ENCODE results near the gene MYO1D. TPM values are rescaled to one million over a fixed set of nuclear protein-coding genes. Genes with fewer than 3 reads are reported as not detected.
"Not testable (repeated sequence)": the region's sequence is repeated elsewhere in the genome, so short reads cannot be mapped to it uniquely, and the experiment has no call there.

Gene MYO1D
- total RNA-seq, 2 donors from 2014 or later, result 162 to 201 TPM

DNA sequence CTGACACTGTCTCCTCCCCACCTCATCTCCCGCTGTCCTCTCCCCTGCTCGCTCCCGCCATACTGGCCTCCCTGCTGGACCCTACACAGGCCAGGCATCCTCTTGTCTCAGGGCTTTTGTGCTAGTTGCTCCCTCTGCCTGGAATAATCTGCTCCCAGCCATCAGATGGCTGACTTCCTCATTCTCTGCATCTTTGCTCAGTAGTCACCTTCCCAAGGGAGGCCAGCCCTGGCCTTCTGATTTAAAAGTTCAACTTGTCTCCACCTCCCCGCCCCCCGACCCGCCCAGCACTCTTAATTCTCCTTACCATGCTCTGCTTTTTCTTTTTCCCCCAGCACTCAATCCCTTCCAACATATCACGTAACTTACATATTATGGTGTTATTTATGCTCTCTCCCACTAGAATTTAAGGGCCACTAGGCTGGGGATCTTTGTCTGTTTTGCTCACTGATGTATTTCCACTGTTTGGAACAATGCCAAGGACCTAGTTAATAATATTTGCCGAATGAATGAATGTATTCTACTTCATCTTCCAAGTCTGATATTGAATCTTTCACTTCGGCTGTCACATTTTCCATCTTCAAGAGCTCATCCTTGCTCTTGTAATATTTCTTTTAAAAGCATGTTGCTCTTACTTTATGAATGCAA is 211.9 kb downstream of the MYO1D start:
- no peak for DNase-seq (ENCODE audit: low spot score)
- intact Hi-C loops (cut with DNase I), result no loop called here

DNA sequence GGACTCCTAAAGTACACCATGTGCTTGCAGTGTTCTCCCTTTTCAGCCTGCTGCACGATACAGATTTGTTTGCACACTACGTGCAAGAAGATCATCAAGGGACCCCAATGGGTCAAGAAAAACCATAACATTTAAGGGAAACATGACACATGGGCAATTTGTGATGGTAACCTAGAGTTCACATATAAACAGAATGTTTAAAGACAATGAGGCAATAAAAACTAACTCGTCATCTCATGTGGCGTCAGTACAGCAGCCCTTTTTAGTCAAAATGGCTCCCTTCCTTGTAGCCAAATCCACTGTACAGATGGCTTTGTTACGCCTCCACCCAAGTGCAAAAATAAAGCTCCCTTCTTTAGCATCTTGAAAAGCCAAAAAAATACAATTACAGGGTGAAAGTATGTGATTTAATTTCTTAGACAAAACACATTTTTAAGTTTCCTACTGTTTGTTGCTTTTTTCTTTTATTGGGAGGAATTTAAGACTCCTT is 216.4 kb downstream of the MYO1D start:
- intact Hi-C loops (cut with DNase I), result no loop called here
- no peak for DNase-seq (ENCODE audit: low spot score)

DNA sequence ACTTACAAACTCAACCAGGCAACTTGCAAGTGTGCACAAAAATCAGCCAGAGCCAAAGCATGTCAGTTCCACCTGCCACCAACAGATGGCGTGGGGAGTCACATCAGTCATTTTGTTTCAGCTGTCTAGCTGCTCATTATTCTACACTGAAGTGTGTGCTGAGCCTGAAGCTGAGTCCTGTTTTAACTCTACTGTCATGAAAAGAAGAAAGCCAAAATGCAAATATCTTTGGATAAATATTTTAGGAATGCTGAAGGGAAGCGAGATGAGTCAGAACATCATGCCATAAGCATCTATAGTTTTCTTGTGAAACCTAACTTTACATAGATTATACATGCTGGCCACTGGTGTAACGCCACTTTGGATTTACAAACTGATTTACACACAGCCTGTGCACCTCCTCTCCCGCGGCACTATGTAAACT is 217.5 kb downstream of the MYO1D start:
- intact Hi-C loops (cut with DNase I), result no loop called here
- DNase-seq (ENCODE audit: low spot score), result peak; percentile 82

DNA sequence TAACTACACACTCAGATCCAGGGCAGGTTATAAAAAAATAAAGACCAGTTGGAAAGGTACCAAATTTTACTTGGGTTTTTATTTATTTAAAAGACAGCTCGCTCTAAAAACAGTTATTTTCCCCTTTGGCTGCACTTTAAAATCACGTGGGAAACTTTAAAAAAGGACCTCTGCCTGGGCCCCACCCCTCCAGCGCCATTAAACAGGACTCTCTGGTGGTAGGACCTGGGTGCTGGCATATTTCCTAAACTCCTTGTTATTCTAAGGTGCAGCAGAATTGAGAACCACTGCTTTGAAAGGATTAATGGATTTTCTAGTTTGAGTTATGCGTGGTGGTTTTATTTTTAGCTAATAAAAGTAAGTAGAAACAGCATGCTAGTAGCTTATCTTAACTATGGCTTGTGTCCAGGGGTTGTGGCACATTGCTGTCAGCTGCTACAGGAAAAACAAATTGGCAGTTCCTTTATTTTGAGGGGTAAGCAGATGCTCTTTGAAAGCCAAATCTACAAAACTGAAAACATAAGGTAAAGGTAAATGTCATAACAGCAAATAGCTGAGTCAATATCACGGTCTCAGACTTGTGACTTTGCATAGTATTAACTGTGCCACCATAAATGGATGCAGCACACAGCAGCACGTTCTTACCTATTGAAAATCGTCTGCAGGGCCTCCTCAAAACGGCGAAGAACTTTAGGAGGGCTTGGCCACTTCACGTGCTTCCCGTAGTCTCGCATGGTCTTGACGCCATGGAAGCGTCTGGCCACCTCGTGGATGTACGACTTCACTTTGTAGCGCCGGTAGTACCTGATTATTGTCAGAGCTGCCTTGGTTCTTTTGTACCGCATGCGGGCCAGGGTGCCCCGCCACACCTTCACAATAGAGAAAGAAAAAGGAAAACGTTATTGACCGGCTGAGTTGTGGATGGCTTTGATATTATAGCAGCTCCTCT is 218.2 kb downstream of the MYO1D start:
- no peak for DNase-seq (ENCODE audit: low spot score)
- intact Hi-C loops (cut with DNase I), result no loop called here

DNA sequence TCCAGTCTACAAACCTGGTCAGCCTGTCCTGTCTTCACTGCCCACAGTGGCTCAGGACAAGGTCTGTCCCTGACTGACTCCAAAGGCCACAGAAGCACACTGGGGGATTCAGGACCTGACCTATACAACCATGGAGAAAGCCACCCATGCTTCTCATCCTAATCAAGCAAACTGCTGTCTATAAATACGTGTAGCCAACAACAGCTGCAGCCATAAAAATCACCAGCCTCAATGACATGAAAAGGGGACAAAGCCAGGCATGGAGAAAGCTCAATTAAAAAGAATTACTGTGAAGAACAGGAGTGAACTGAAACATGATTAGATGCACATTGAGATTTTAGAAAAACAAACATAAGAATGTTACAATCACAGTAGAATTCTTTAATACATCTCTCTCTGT is 220.0 kb downstream of the MYO1D start:
- intact Hi-C loops (cut with DNase I), result no loop called here
- no peak for DNase-seq (ENCODE audit: low spot score)

DNA sequence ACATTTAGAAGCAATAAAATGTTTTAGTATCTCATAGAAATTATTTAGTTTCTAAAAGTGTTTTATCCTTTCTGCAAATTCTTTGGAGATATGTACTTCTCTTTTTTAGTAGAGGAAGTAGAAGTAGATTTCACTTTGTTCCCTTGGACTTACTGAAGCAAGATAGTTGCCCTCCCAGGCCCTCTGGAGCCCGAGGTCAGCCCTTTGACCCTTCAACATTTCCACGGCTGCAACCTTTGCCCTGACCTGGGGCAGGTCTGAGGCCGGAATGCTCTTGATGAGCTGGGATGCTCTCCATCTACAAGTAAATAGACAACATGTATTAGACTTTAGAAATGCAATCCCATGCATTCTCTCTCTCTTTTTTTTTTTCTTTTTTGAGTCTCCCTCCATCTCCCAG is 222.6 kb downstream of the MYO1D start:
- DNase-seq (ENCODE audit: low spot score), result no peak
- intact Hi-C loops (cut with DNase I), result no loop called here

DNA sequence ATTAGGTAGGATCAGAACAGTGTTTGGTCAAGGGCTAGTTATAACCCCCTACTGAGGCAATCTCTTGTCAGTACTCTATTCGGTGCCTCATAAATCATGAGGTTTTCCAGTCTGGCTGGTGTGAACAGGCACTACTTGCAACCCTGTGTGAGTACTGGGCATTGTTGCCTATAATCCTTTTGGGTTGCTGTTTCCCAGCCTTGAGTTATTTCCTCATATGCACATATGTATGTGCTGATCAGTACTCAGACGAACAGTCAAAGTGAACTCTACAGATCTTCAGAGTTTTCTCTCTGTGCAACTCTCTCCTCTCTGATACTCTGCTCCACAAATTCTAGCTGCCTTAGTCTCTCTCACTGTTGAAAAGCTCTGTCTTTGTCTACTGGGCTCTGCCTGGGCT is 225.8 kb downstream of the MYO1D start:
- no peak for DNase-seq (ENCODE audit: low spot score)
- intact Hi-C loops (cut with DNase I), result no loop called here

DNA sequence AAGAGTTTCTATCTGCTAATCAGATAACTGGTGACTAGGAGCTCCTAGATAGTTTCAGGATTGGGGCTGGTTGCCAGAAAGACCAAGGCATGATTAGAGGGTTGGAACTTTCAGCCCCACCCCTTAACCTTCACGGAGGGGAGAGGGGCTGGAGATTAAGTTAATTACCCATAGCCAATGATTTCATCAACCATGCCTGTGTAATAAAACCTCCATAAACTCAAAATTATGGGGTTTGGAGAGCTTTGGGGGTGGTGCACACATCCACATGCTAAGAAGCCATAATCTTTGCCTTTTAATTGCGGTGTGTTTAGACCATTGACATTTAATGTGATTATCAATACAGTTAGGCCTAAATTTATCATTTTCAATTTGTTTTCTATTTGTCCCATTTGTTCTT is 228.5 kb downstream of the MYO1D start:
- intact Hi-C loops (cut with DNase I), result no loop called here

DNA sequence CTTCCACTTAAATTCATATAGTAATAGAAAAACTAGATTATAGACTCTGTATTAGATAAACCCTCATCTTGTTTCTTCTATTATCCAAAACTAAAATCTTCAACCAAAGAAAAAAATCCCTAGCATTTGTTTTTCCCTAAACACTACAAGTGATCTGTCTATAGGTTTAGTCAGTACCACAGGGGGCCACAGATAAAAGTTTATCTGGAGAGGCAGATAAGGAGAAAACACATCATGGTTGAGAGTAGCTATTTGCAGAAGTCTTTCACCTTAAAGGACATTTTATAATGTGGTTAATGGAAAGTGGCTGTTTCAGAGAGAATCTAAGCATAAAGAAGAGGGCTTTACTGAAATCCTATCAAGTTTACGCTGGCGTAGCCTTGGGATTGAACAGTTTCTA is 230.0 kb downstream of the MYO1D start:
- intact Hi-C loops (cut with DNase I), result no loop called here

More for the DNA sequence above, 228.5 kb downstream of the MYO1D start:
- no peak for DNase-seq (ENCODE audit: low spot score)

DNA sequence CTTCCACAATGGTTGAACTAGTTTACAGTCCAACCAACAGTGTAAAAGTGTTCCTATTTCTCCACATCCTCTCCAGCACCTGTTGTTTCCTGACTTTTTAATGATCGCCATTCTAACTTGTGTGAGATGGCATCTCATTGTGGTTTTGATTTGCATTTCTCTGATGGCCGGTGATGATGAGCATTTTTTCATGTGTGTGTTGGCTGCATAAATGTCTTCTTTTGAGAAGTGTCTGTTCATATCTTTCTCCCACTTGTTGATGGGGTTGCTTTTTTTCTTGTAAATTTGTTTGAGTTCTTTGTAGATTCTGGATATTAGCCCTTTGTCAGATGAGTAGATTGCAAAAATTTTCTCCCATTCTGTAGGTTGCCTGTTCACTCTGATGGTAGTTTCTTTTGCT is 235.4 kb downstream of the MYO1D start:
- intact Hi-C loops (cut with DNase I); DNase-seq (ENCODE audit: low spot score): not testable (repeated sequence)

More for the DNA sequence above, 230.0 kb downstream of the MYO1D start:
- no peak for DNase-seq (ENCODE audit: low spot score)

DNA sequence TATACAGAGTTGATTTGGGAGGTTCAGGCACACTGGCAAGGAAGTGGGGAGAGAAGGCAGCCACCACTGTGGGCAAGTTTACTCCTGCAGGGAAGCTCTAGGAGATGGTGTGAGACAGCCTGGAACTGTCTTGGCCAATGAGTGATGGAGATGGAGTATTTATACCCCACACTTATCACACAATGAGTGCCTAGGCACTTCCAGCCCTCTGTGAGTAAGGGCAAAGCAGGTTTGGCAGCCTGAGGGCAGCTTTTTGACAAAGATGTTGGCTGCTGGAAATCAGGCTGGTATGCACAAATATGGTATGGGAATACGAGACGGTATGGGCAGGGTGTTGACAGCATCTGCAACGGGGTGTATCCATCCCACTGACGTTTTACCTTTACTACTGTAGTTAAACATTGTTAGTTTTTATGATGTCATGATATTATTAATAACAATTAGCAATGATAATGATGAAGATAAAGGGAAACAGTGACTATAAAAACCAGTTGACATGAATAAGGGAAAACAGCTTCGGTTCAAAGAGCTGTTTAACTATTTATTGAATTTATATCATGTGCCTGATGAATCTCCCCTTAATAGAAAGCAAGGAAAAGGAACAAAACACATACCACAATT is 240.2 kb downstream of the MYO1D start:
- intact Hi-C loops (cut with DNase I), result no loop called here

DNA sequence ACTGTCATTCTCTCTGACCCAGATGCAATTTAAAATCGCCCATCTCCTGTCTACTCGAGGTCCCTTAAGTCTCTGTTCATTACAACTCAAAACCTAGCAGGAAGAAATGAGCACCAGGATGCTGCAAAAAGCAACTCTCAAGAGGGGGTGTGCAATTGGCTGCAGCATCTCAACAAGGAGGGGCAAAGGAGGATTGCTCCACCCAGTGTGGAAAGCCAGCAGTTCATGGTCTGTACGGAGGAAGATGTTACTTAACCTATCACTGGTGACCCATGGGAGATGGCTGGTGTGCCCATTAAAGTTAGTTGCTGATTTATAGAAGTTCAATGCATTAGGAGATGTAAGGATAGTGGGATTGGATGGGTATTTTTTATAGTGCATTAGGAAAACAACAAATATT is 242.8 kb downstream of the MYO1D start:
- intact Hi-C loops (cut with DNase I), result no loop called here
- no peak for DNase-seq (ENCODE audit: low spot score)

More for the DNA sequence above, 240.2 kb downstream of the MYO1D start:
- DNase-seq (ENCODE audit: low spot score), result no peak

DNA sequence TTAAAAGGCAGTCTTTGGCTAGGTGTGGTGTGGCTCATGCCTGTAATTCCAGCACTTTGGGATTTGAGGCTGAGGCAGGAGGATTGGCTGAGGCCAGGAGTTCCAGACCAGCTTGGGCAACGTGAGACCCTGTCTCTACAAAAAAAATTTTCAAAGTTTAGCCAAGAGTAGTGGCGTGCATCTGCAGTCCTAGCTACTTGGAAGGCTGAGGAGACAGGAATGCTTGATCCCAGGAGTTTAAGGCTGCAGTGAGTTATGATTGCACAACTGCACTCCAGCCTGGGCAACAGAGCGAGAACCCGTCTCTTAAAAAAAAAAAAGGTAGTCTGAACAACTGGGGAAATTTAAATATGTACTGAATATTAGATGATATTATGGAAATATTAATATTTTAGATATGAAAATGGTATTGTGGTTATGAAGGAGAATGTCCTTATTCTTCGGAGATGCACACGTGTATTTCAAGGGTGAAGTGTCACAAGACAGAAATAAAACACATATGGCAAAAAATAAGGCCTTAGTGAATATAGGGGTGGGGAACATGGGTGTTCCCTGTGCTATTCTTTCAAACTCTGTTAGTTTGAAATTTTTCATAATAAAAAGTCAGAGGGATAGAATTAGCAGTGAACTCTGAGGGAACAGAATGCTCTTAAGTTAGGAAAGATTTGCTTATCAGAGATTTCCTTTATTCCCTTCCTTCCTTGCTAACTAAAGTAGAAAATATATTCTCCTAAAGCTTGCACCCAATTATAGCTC is 245.4 kb downstream of the MYO1D start:
- DNase-seq (ENCODE audit: low spot score), result no peak
- intact Hi-C loops (cut with DNase I), result no loop called here

DNA sequence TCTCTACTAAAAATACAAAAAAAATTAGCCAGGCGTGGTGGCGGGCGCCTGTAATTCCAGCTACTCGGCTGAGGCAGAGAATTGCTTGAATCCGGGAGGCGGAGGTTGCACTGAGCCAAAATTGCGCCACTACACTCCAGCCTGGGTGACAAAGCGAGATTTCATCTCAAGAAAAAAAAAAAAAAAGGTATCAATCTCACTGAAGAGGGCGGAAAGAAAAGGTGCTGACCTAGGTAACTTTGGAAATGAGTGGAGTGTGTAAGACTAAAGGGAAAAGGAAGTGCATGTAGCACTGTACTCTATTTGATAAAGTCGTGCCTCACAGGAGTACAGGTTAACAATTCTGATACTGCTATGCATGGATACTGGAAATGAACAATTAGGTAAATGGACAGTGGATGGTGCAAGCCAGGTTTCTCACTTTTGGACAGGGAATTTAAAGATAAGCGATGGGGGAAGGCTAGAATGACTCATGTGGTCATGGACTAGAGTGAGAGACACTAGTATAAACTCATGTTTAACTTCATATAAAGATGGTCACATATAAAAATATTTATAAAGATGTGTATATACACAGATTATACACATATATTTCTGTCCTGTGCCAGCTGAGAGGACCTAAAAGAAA is 247.2 kb downstream of the MYO1D start:
- DNase-seq (ENCODE audit: low spot score), result no peak
- intact Hi-C loops (cut with DNase I), result no loop called here

DNA sequence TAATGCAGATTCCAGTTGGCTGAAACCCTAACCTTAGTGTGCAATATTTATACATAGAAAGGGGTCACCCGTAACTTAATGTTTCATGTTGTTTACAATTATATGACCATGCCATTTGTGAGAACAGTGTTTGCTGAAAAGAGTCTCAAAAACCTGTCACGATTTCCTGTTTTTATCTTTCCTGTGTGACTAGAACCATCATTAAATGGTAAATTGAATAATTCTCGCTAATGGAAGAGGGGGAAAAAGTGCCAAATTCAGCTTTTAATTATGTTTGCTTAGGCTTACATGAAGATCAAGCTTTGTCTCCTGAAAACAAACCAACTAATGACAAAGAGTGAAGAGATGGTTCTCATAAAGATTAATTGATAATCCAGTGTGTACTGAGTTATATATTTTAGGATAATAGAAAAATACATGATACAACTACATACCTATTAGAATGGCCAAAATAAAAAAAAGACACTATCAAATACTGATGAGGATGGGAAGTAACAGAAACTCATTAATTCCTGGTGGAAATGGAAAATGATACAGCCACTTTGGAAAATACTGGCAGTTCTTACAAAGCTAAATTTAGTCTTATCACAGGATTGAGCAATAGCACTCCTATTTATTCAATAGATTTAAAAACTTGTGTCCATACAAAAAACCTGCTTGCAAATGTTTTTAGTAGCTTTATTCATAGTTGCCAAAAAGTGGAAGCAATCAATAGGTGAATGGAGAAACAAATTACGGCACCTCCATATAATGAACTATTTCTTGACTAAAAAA is 248.5 kb downstream of the MYO1D start:
- intact Hi-C loops (cut with DNase I), result no loop called here
- DNase-seq (ENCODE audit: low spot score), result no peak

DNA sequence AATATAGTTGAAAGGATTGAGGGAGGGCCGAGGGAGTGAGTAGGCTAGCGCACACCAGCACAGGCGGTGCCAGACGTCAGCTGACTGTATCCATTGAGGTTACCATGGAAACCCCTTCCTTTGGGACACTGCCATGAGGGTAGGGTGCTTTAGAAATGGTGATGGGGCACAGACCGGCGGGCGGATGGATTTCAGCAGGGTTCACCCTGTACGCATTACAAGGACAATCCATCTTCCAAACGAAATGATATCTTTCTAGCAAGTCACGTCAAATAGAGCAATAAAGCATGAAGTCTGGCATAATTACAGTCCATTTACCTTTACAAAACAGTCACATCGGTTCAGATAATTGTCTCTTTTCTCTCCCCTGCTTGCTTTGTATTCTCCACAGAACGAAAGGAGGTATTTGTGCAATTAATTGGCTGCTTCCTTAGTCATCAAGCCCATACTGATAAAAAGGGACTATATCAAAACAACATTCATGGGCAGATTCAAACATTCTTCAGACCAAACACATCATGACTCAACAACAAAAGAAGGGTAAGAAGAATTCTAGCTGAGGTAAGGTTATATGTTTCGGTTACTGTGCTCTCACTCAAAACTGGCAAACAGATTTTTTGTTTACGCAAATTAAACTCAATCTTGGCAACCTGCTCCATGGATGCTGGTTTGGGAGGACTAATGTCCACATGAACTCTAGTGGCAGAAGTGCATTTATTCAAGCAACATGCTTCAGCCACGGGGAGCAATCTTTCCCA is 249.5 kb downstream of the MYO1D start:
- intact Hi-C loops (cut with DNase I), result no loop called here
- no peak for DNase-seq (ENCODE audit: low spot score)

DNA sequence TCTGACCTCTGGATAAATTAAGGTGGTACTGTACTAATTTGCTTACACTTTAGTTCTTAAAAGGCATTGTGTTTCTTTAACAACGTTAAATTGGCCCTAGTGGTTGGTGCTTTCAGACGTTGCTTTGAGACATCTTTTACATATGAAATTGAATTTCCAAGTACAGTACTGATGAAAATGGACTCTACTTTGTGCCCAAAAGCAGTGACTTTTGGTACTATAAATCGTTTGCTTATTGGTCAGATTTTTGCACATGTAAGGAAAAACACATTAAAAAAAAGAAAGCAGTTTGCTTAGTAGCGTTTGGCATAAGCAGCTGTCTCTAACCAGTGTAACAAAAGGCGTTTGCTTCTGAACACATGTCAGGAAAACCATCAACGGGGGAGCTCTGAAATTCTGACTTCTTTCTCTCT is 250.5 kb downstream of the MYO1D start:
- intact Hi-C loops (cut with DNase I), result no loop called here
- no peak for DNase-seq (ENCODE audit: low spot score)
